ENCODE data around the gene IRX6.

The IRX6 gene

DNA sequence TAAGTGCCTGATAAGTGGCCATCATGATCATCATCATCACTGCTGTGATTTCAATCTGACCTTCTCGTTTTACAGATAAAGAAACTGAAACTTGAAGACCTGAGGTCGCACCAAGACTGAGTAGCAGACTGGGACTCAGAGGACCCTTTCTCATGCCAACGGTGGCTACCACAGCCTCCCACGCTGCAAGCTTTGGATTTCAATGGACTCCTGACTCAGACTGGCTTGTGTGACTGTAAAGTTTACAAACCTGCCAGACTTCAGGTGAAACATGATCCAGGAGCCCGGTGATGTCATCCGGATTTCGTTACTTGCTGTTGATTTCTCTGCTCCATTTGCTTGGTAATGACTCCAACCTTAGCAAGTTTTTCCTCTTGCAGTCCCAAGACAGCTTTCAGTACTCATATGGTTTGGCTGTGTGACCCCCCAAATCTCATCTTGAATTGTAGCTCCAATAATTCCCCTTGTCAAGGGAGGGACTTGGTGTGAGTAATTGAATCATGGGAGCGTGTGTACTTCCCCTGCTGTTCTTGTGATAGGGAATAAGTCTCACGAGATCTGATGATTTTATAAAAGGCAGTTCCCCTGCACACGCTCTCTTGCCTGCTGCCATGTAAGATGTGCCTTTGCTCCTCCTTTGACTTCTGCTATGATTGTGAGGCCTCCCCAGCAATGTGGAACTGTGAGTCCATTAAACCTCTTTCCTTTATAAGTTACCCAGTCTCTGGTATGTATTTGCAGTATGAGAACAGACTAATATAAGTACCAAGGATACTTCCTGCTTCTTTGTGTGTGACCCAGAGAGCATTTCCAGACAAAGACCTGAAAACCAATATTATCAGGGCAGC, 26.7 kb upstream of the IRX6 start:
- Histone ChIP-seq H3K79me2 (ENCODE audit: control insufficient read depth, insufficient read depth, low read length, poor library complexity) (no peaks in the 10 kb centered on the region), H3K4me3 (ENCODE audit: low read depth, low read length) (no peak overlapping the region), H3K9ac (ENCODE audit: low read length) (no peak overlapping the region), H2BK12ac (ENCODE audit: low read length) (no peak overlapping the region), H3K4me1 (ENCODE audit: control insufficient read depth in 1 of 2, insufficient read depth in 2 of 2, low read length in 2 of 2) (peaks cover 0 to 2% of the 10 kb centered on the region in 2 experiments), H3K27me3 (ENCODE audit: insufficient read depth, low read length) (no peaks in the 10 kb centered on the region), H4K91ac (ENCODE audit: low read depth, low read length) (no peak overlapping the region), H2BK120ac (ENCODE audit: insufficient read depth, low read length, poor library complexity) (no peak overlapping the region), H4K12ac (ENCODE audit: low read depth, low read length) (no peak overlapping the region), H4K8ac (ENCODE audit: low read depth, low read length) (no peak overlapping the region), H3K36me3 (ENCODE audit: control insufficient read depth in 1 of 2, insufficient read depth in 2 of 2, low read length in 2 of 2) (no peaks in the 10 kb centered on the region), H3K23ac (ENCODE audit: low read length) (no peak overlapping the region), H3K4ac (ENCODE audit: low read depth, low read length) (no peak overlapping the region), H2AK5ac (ENCODE audit: low read length) (no peak overlapping the region), H2BK5ac (ENCODE audit: low read depth, low read length, poor library complexity) (no peak overlapping the region), H3K9me3 (ENCODE audit: insufficient read depth, low read depth, low read length) (peaks cover 2% of the 10 kb centered on the region), H3K79me1 (ENCODE audit: low read length) (no peaks in the 10 kb centered on the region), H3K27ac (ENCODE audit: low read depth, low read length) (no peak overlapping the region), H3K14ac (ENCODE audit: low read length) (no peak overlapping the region), H3K4me2 (ENCODE audit: low read length) (no peak overlapping the region), H3K18ac (ENCODE audit: low read length) (no peak overlapping the region), H2AFZ (ENCODE audit: insufficient read depth, low read length, poor library complexity) (no peak overlapping the region)
- peak in 1 of 2 donors; percentile 5 for DNase-seq
- no CpG with 5 or more reads among the region's 10 CpGs for WGBS (ENCODE audit: extremely low coverage, insufficient coverage, insufficient read length)

DNA sequence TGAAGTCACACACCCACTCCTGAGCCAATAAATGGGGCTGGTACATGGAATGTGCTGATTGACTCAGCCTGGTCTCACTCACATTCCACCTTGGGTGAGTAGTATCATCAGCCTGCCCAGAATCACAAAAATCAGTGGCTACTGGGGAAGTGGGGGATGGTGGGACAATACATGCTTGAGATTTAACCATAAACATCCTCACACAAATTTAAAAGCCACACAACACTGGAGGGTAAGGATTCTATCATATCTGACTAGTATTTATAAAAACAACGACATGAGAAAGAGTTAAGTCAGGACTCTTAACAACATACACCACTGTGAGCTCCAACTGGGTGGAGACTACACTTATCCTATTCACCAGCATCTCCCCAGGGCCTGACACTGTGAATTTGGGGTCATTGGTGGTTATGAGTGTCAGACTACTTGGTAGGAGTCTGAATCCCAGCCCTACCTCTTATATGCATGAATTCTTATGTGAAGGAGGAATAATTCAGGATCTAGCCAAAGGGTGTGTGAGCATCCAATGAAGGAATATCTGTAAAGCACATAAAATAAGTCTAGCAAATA, 26.0 kb upstream of the IRX6 start:
- no peaks in the 10 kb centered on the region for H3K79me2 ChIP-seq (ENCODE audit: control insufficient read depth, insufficient read depth, low read length, poor library complexity)
- H2AK5ac ChIP-seq (ENCODE audit: low read length) = no peak overlapping the region

DNA sequence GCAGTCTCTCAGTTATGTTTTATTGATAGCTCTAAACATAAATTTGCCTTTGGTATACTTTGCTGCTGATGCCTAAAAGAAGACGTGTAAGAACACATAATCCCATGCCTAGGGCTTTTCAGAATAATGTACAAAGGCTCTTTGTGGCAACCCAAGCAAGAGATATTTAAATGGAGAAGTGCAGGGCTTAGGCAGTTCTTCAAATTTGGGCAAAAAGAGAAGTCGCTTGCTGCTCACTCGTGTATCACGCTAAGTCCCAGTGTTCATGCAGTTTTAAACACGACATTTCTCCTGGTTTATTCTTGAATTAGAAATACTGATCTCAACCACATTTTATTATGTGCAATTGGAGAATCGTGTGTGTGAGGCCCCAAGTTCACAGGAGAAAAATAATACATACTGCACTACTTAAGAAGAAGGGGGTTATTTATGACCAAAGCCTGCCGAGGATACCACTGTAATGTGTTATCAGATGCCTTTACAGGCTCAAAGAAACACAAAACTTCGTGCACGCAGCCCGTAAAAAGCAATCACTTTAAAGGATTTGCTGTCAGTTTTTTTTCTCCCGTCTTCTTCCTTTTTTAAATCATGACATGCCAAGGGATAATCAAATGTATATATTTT, 22.5 kb upstream of the IRX6 start:
- Histone ChIP-seq H2BK120ac (ENCODE audit: insufficient read depth, low read length, poor library complexity) (no peak overlapping the region), H3K23ac (ENCODE audit: low read length) (no peak overlapping the region), H3K79me1 (ENCODE audit: low read length) (no peaks in the 10 kb centered on the region), H3K9ac (ENCODE audit: low read length) (no peak overlapping the region), H2BK5ac (ENCODE audit: low read depth, low read length, poor library complexity) (no peak overlapping the region), H2AFZ (ENCODE audit: insufficient read depth, low read length, poor library complexity) (no peak overlapping the region), H3K14ac (ENCODE audit: low read length) (no peak overlapping the region), H3K36me3 (ENCODE audit: control insufficient read depth in 1 of 2, insufficient read depth in 2 of 2, low read length in 2 of 2) (no peaks in the 10 kb centered on the region), H3K4me3 (ENCODE audit: low read depth, low read length) (no peak overlapping the region), H3K79me2 (ENCODE audit: control insufficient read depth, insufficient read depth, low read length, poor library complexity) (no peaks in the 10 kb centered on the region), H4K12ac (ENCODE audit: low read depth, low read length) (no peak overlapping the region), H2BK12ac (ENCODE audit: low read length) (no peak overlapping the region), H3K4ac (ENCODE audit: low read depth, low read length) (no peak overlapping the region), H4K8ac (ENCODE audit: low read depth, low read length) (no peak overlapping the region), H3K18ac (ENCODE audit: low read length) (no peak overlapping the region), H3K27ac (ENCODE audit: low read depth, low read length) (no peak overlapping the region), H2AK5ac (ENCODE audit: low read length) (no peak overlapping the region), H3K27me3 (ENCODE audit: insufficient read depth, low read length) (no peaks in the 10 kb centered on the region), H3K4me1 (ENCODE audit: control insufficient read depth in 1 of 2, insufficient read depth in 2 of 2, low read length in 2 of 2) (no peaks in the 10 kb centered on the region), H3K9me3 (ENCODE audit: insufficient read depth, low read depth, low read length) (peaks cover 2% of the 10 kb centered on the region), H4K91ac (ENCODE audit: low read depth, low read length) (no peak overlapping the region), H3K4me2 (ENCODE audit: low read length) (no peak overlapping the region)
- DNase-seq = no peak
- no CpG with 5 or more reads among the region's 11 CpGs for WGBS (ENCODE audit: extremely low coverage, insufficient coverage, insufficient read length)

More for the DNA sequence above, 26.0 kb upstream of the IRX6 start:
- H4K8ac ChIP-seq (ENCODE audit: low read depth, low read length) = no peak overlapping the region
- H3K4ac ChIP-seq (ENCODE audit: low read depth, low read length) = no peak overlapping the region
- no peak overlapping the region for H3K4me2 ChIP-seq (ENCODE audit: low read length)
- peaks cover 2% of the 10 kb centered on the region for H3K9me3 ChIP-seq (ENCODE audit: insufficient read depth, low read depth, low read length)
- H3K79me1 ChIP-seq (ENCODE audit: low read length) = no peaks in the 10 kb centered on the region
- no peak overlapping the region for H2BK120ac ChIP-seq (ENCODE audit: insufficient read depth, low read length, poor library complexity)
- no peak overlapping the region for H3K18ac ChIP-seq (ENCODE audit: low read length)
- no peak overlapping the region for H3K27ac ChIP-seq (ENCODE audit: low read depth, low read length)
- no peak overlapping the region for H4K91ac ChIP-seq (ENCODE audit: low read depth, low read length)
- no peaks in the 10 kb centered on the region for H3K36me3 ChIP-seq (ENCODE audit: control insufficient read depth in 1 of 2, insufficient read depth in 2 of 2, low read length in 2 of 2)
- no peaks in the 10 kb centered on the region for H3K27me3 ChIP-seq (ENCODE audit: insufficient read depth, low read length)
- no peak for DNase-seq
- no peak overlapping the region for H2BK5ac ChIP-seq (ENCODE audit: low read depth, low read length, poor library complexity)
- H3K4me1 ChIP-seq (ENCODE audit: control insufficient read depth in 1 of 2, insufficient read depth in 2 of 2, low read length in 2 of 2) = peaks cover 0 to 2% of the 10 kb centered on the region in 2 experiments
- H3K9ac ChIP-seq (ENCODE audit: low read length) = no peak overlapping the region
- H3K4me3 ChIP-seq (ENCODE audit: low read depth, low read length) = no peak overlapping the region
- no peak overlapping the region for H2AFZ ChIP-seq (ENCODE audit: insufficient read depth, low read length, poor library complexity)
- no CpG with 5 or more reads among the region's 1 CpG for WGBS (ENCODE audit: extremely low coverage, insufficient coverage, insufficient read length)
- no peak overlapping the region for H2BK12ac ChIP-seq (ENCODE audit: low read length)
- H3K14ac ChIP-seq (ENCODE audit: low read length) = no peak overlapping the region
- H3K23ac ChIP-seq (ENCODE audit: low read length) = no peak overlapping the region
- no peak overlapping the region for H4K12ac ChIP-seq (ENCODE audit: low read depth, low read length)

DNA sequence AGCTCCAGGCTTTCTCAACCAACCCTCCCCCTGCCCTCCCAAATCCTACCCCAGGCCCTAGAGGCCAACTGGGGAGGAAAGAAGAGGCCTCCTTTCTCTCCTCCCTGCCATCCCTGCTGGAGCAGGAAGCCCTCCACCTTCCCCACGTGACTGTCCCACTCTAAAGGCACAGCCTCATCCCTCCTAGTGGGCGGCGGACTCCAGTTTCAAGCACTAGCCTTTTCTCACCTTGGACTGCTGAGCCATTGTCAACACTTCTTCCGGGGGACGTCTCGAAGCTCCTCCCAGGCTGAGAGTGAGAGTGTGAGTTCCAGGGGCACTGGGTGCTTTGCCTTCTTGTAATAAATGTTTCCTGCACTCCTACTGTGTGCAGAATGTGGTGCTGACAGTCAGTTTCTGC, 21.4 kb upstream of the IRX6 start:
- no peak overlapping the region for H3K14ac ChIP-seq (ENCODE audit: low read length)
- H2BK12ac ChIP-seq (ENCODE audit: low read length) = no peak overlapping the region
- no peak for DNase-seq
- no peak overlapping the region for H3K4ac ChIP-seq (ENCODE audit: low read depth, low read length)
- H4K91ac ChIP-seq (ENCODE audit: low read depth, low read length) = no peak overlapping the region
- no peak overlapping the region for H3K9ac ChIP-seq (ENCODE audit: low read length)
- no peak overlapping the region for H2BK120ac ChIP-seq (ENCODE audit: insufficient read depth, low read length, poor library complexity)
- H3K4me2 ChIP-seq (ENCODE audit: low read length) = no peak overlapping the region
- H3K9me3 ChIP-seq (ENCODE audit: insufficient read depth, low read depth, low read length) = no peaks in the 10 kb centered on the region
- no peaks in the 10 kb centered on the region for H3K27me3 ChIP-seq (ENCODE audit: insufficient read depth, low read length)
- H3K27ac ChIP-seq (ENCODE audit: low read depth, low read length) = no peak overlapping the region
- H3K23ac ChIP-seq (ENCODE audit: low read length) = no peak overlapping the region
- no peaks in the 10 kb centered on the region for H3K4me1 ChIP-seq (ENCODE audit: control insufficient read depth in 1 of 2, insufficient read depth in 2 of 2, low read length in 2 of 2)
- no peak overlapping the region for H2AK5ac ChIP-seq (ENCODE audit: low read length)
- H3K18ac ChIP-seq (ENCODE audit: low read length) = no peak overlapping the region
- H3K79me2 ChIP-seq (ENCODE audit: control insufficient read depth, insufficient read depth, low read length, poor library complexity) = no peaks in the 10 kb centered on the region
- no peaks in the 10 kb centered on the region for H3K79me1 ChIP-seq (ENCODE audit: low read length)
- no peaks in the 10 kb centered on the region for H3K36me3 ChIP-seq (ENCODE audit: control insufficient read depth in 1 of 2, insufficient read depth in 2 of 2, low read length in 2 of 2)
- H3K4me3 ChIP-seq (ENCODE audit: low read depth, low read length) = no peak overlapping the region
- no peak overlapping the region for H4K8ac ChIP-seq (ENCODE audit: low read depth, low read length)
- H4K12ac ChIP-seq (ENCODE audit: low read depth, low read length) = no peak overlapping the region
- no peak overlapping the region for H2BK5ac ChIP-seq (ENCODE audit: low read depth, low read length, poor library complexity)
- WGBS (ENCODE audit: extremely low coverage, insufficient coverage, insufficient read length) = no CpG with 5 or more reads among the region's 6 CpGs
- no peak overlapping the region for H2AFZ ChIP-seq (ENCODE audit: insufficient read depth, low read length, poor library complexity)
